ENCODE data around the gene CDH13.

GRCh38 chr16:83312015-83312717 is 685.4 kb downstream of the CDH13 start:
- TF ChIP-seq CTCF (conservative IDR thresholded peaks at IDR 0.05; ENCODE audit: low read depth, low read length): no peak
- TF ChIP-seq EZH2 (IDR thresholded peaks at IDR 0.05; ENCODE audit: borderline replicate concordance, low read depth, low read length, poor library complexity, severe bottlenecking): no peak

Measured in A673 (cell line).